Right renal pelvis (tissue), 4 donors: Measurements from ENCODE around the gene DKK3. TPM values are rescaled to one million over a fixed set of nuclear protein-coding genes. Genes with fewer than 3 reads are reported as not detected.

Experiments used
- polyA plus RNA-seq, 4 donors: library from polyadenylated mRNA; unstranded; fragments of 120-200 nt; gene quantifications; one replicate each; pipeline ENCODE4 v1.2.1, GENCODE V29; 2013; ENCODE audit not compliant: insufficient read length in 4 of 4

The DKK3 gene
- polyA plus RNA-seq, 4 donors, result 71.7 to 80.8 (median 75.5) TPM

Other genes starting within 250 kb of the DKK3 start
- 10 to 100 TPM; 75.0 to 90.0 (median 84.8) TPM for gene USP47, start 166.7 kb downstream of the DKK3 start, polyA plus RNA-seq
- gene MICAL2, start 102.0 kb upstream of the DKK3 start, polyA plus RNA-seq, result 1 to 10 TPM; 6.3 to 9.4 (median 8.0) TPM